Type B pancreatic cell (in vitro differentiated cells): ENCODE measurements around the gene MYBPH. TPM values are rescaled to one million over a fixed set of nuclear protein-coding genes. Genes with fewer than 3 reads are reported as not detected.
A peak's percentile ranks its signal among the peaks of the same experiment; 100 is the strongest.

Experiments
- DNase-seq: peaks from one replicate; pipeline ENCODE4 v3.0.0; 2021; ENCODE audit warnings: mixed read lengths; ENCODE audit not compliant: unreplicated experiment; ENCODE audit errors: extremely low spot score
- H3K27ac Mint-ChIP-seq: 2 replicates; pipeline ENCODE4 v1.8.0; 2021; ENCODE audit warnings: mild to moderate bottlenecking, mixed read lengths
- H3K27me3 Mint-ChIP-seq: 2 replicates; pipeline ENCODE4 v1.8.0; 2021; ENCODE audit warnings: mixed read lengths
- H3K36me3 Mint-ChIP-seq: 2 replicates; pipeline ENCODE4 v1.8.0; 2021; ENCODE audit warnings: mixed read lengths
- H3K4me1 Mint-ChIP-seq: one replicate; pipeline ENCODE4 v1.8.0; 2021; ENCODE audit warnings: mixed read lengths; ENCODE audit not compliant: unreplicated experiment
- H3K4me3 Mint-ChIP-seq: 2 replicates; pipeline ENCODE4 v1.8.0; 2021; ENCODE audit warnings: mild to moderate bottlenecking, mixed read lengths
- H3K9me3 Mint-ChIP-seq: 2 replicates; pipeline ENCODE4 v1.8.0; 2021; ENCODE audit warnings: mixed read lengths
- total RNA-seq: library from RNA; stranded (reverse); gene quantifications from 2 replicates; pipeline ENCODE4 v1.2.1, GENCODE V29; 2021; ENCODE audit warnings: low replicate concordance
- TF ChIP-seq, protein P1 (sequence below): fragments of 200-600 bp; sonication (generic); conservative IDR thresholded peaks from 2 replicates; pipeline ENCODE4 v1.5.0; 2021; ENCODE audit warnings: antibody characterized with exemption, mild to moderate bottlenecking

Gene MYBPH
- total RNA-seq, 1 donor from 2014 or later = 1.6 TPM

- DNase-seq = no peak
- no peak overlapping the region for H3K27ac Mint-ChIP-seq
- no peak overlapping the region for H3K4me3 Mint-ChIP-seq
- peaks cover 27% of the 10 kb centered on the region for H3K4me1 Mint-ChIP-seq
- no peaks in the 10 kb centered on the region for H3K36me3 Mint-ChIP-seq
- TF ChIP-seq, protein P1, sequence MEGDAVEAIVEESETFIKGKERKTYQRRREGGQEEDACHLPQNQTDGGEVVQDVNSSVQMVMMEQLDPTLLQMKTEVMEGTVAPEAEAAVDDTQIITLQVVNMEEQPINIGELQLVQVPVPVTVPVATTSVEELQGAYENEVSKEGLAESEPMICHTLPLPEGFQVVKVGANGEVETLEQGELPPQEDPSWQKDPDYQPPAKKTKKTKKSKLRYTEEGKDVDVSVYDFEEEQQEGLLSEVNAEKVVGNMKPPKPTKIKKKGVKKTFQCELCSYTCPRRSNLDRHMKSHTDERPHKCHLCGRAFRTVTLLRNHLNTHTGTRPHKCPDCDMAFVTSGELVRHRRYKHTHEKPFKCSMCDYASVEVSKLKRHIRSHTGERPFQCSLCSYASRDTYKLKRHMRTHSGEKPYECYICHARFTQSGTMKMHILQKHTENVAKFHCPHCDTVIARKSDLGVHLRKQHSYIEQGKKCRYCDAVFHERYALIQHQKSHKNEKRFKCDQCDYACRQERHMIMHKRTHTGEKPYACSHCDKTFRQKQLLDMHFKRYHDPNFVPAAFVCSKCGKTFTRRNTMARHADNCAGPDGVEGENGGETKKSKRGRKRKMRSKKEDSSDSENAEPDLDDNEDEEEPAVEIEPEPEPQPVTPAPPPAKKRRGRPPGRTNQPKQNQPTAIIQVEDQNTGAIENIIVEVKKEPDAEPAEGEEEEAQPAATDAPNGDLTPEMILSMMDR = no peak
- no peaks in the 10 kb centered on the region for H3K9me3 Mint-ChIP-seq
- H3K27me3 Mint-ChIP-seq = peaks cover 15% of the 10 kb centered on the region
Measured at GRCh38 chr1:203175827-203176241, 208 bp upstream of the MYBPH start.

GRCh38 chr1:203174324-203174985, 1.2 kb downstream of the MYBPH start:
- H3K27me3 Mint-ChIP-seq = peaks cover 16% of the 10 kb centered on the region
- H3K4me3 Mint-ChIP-seq = no peak overlapping the region
- TF ChIP-seq, protein P1 = no peak
- no peaks in the 10 kb centered on the region for H3K9me3 Mint-ChIP-seq
- H3K36me3 Mint-ChIP-seq = no peaks in the 10 kb centered on the region
- no peak for DNase-seq
- H3K4me1 Mint-ChIP-seq = peaks cover 27% of the 10 kb centered on the region
- no peak overlapping the region for H3K27ac Mint-ChIP-seq

- H3K27me3 Mint-ChIP-seq = peaks cover 15% of the 10 kb centered on the region
- H3K9me3 Mint-ChIP-seq = no peaks in the 10 kb centered on the region
- peaks cover 22% of the 10 kb centered on the region for H3K4me1 Mint-ChIP-seq
- H3K36me3 Mint-ChIP-seq = no peaks in the 10 kb centered on the region
- no peak overlapping the region for H3K27ac Mint-ChIP-seq
- TF ChIP-seq, protein P1 = no peak
- no peak overlapping the region for H3K4me3 Mint-ChIP-seq
- DNase-seq = no peak
Measured at GRCh38 chr1:203173566-203173965, 2.1 kb downstream of the MYBPH start.

GRCh38 chr1:203173011-203173555, 2.5 kb downstream of the MYBPH start:
- H3K4me3 Mint-ChIP-seq = no peak overlapping the region
- no peaks in the 10 kb centered on the region for H3K9me3 Mint-ChIP-seq
- TF ChIP-seq, protein P1 = no peak
- no peaks in the 10 kb centered on the region for H3K36me3 Mint-ChIP-seq
- H3K27ac Mint-ChIP-seq = no peak overlapping the region
- DNase-seq = no peak
- peaks cover 17% of the 10 kb centered on the region for H3K4me1 Mint-ChIP-seq
- peaks cover 11% of the 10 kb centered on the region for H3K27me3 Mint-ChIP-seq

- TF ChIP-seq, protein P1 = peak; percentile 76
- no peak for DNase-seq
- H3K27me3 Mint-ChIP-seq = peaks cover 11% of the 10 kb centered on the region
- H3K36me3 Mint-ChIP-seq = no peaks in the 10 kb centered on the region
- no peaks in the 10 kb centered on the region for H3K9me3 Mint-ChIP-seq
- no peak overlapping the region for H3K4me3 Mint-ChIP-seq
- no peak overlapping the region for H3K27ac Mint-ChIP-seq
- peaks cover 11% of the 10 kb centered on the region for H3K4me1 Mint-ChIP-seq
Measured at GRCh38 chr1:203172184-203173010, 3.2 kb downstream of the MYBPH start.
